K562 (cell line): Measurements from ENCODE around the gene GPR3.

Source experiments
- EP300 ChIP-seq: IDR thresholded peaks from 2 replicates; pipeline ENCODE4 v1.6.1; 2012; ENCODE audit warnings: low read length, improper control_type of control experiment
- FOXJ2 ChIP-seq: fragments of 200-800 bp; sonication (Bioruptor generic); IDR thresholded peaks from 2 replicates; pipeline ENCODE4 v1.6.1; 2016; ENCODE audit warnings: missing genetic modification characterization, missing compliant biosample characterization
- NONO ChIP-seq, 2 experiments: fragments of 200-400 bp in 1 of 2; fragments of 450-650 bp in 1 of 2; formaldehyde crosslinking in 1 of 2; IDR thresholded peaks; 2 replicates each; pipeline ENCODE4 v1.6.1; 2017; ENCODE audit warnings: low read depth in 2 of 2, mild to moderate bottlenecking in 2 of 2, moderate library complexity in 2 of 2, low read length in 1 of 2
- NR2C2 ChIP-seq, 2 experiments: fragments of 200-800 bp in 1 of 2; sonication (Bioruptor generic) in 1 of 2; sonication (generic) in 1 of 2; formaldehyde crosslinking in 1 of 2; IDR thresholded peaks; 2 replicates each; pipeline versions ENCODE4 v1.6.1 to v1.8.0; 2016 to 2022; ENCODE audit warnings: mild to moderate bottlenecking in 1 of 2, missing compliant biosample characterization in 1 of 2, missing genetic modification characterization in 1 of 2, missing genetic modification reagents in 1 of 2
- SMARCA4 ChIP-seq: fragments of 450-650 bp; IDR thresholded peaks from 2 replicates; pipeline ENCODE4 v1.6.1; 2016
- SMC3 ChIP-seq: conservative IDR thresholded peaks from 2 replicates; pipeline ENCODE4 v1.6.1; 2011; ENCODE audit warnings: low read depth, low read length, improper control_type of control experiment; ENCODE audit not compliant: insufficient read depth
- TF ChIP-seq, protein P1 (sequence below), 3 experiments: IDR thresholded peaks in 2 of 3; conservative IDR thresholded peaks in 1 of 3; 2 replicates each; pipeline ENCODE4 v1.5.1; 2011 to 2012; ENCODE audit warnings: low read length in 3 of 3, mild to moderate bottlenecking in 3 of 3, control low read depth in 2 of 3, improper control_type of control experiment in 1 of 3, inconsistent platforms in 1 of 3, low read depth in 1 of 3, mixed read lengths in 1 of 3, moderate library complexity in 1 of 3; ENCODE audit not compliant: insufficient read depth in 2 of 3
- TF ChIP-seq, protein P2 (sequence below): fragments of 450-650 bp; IDR thresholded peaks from 2 replicates; pipeline ENCODE4 v1.6.1; 2017; ENCODE audit warnings: antibody characterized with exemption, mild to moderate bottlenecking

DNA sequence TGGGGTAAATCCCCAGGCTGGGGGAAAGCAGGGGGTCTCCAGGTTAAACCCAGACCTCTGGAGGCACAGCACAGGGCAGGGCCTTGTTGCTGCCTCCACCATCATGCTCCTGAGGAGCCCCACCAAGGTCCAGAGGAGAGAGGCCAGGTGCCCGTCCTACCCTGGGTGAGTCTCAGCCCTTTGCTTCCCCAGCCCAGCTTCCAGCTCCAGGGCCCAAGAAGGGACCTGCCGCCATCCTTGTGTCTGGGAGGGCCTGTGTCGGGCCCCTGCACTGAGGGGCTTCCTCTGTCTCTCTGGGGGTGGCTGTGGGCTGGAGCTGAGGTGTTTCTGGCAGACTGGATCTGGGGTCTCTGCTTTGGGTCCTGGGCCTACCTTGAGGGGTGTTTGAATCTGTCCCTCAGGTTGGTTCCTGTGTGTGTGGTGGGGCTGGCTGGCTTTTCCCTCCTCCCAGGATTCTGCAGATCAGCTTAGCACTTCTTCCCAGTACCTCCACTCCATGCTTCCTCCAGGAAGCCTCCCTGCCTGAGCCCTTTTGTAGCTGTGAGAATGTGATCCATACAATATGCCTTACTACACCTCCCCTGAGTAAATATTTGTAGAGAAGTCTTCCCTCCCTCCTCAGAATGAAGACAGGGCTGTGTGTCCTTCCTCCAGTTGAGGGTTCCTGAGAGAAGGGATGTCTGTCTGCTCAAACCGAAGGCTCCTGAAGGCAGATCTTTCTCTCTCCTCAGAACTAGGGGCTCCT, 6.2 kb downstream of the GPR3 start:
- TF ChIP-seq SMARCA4 (no peak), EP300 (no peak), NR2C2 (CRISPR knock-in tag; IDR thresholded peaks at IDR 0.05) (no peak), NR2C2 (tag; IDR thresholded peaks at IDR 0.05) (no peak), FOXJ2 (tag) (no peak), SMC3 (no peak), NONO (IDR thresholded peaks at IDR 0.05; ENCODE audit: low read depth in 2 of 2, low read length in 1 of 2) (no peak)
- TF ChIP-seq, protein P1, sequence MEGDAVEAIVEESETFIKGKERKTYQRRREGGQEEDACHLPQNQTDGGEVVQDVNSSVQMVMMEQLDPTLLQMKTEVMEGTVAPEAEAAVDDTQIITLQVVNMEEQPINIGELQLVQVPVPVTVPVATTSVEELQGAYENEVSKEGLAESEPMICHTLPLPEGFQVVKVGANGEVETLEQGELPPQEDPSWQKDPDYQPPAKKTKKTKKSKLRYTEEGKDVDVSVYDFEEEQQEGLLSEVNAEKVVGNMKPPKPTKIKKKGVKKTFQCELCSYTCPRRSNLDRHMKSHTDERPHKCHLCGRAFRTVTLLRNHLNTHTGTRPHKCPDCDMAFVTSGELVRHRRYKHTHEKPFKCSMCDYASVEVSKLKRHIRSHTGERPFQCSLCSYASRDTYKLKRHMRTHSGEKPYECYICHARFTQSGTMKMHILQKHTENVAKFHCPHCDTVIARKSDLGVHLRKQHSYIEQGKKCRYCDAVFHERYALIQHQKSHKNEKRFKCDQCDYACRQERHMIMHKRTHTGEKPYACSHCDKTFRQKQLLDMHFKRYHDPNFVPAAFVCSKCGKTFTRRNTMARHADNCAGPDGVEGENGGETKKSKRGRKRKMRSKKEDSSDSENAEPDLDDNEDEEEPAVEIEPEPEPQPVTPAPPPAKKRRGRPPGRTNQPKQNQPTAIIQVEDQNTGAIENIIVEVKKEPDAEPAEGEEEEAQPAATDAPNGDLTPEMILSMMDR (IDR thresholded peaks at IDR 0.05 in 2 of 3, conservative IDR thresholded peaks at IDR 0.05 in 1 of 3; ENCODE audit: insufficient read depth in 2 of 3, low read depth in 1 of 3, low read length in 3 of 3) = no peak
- TF ChIP-seq, protein P2, sequence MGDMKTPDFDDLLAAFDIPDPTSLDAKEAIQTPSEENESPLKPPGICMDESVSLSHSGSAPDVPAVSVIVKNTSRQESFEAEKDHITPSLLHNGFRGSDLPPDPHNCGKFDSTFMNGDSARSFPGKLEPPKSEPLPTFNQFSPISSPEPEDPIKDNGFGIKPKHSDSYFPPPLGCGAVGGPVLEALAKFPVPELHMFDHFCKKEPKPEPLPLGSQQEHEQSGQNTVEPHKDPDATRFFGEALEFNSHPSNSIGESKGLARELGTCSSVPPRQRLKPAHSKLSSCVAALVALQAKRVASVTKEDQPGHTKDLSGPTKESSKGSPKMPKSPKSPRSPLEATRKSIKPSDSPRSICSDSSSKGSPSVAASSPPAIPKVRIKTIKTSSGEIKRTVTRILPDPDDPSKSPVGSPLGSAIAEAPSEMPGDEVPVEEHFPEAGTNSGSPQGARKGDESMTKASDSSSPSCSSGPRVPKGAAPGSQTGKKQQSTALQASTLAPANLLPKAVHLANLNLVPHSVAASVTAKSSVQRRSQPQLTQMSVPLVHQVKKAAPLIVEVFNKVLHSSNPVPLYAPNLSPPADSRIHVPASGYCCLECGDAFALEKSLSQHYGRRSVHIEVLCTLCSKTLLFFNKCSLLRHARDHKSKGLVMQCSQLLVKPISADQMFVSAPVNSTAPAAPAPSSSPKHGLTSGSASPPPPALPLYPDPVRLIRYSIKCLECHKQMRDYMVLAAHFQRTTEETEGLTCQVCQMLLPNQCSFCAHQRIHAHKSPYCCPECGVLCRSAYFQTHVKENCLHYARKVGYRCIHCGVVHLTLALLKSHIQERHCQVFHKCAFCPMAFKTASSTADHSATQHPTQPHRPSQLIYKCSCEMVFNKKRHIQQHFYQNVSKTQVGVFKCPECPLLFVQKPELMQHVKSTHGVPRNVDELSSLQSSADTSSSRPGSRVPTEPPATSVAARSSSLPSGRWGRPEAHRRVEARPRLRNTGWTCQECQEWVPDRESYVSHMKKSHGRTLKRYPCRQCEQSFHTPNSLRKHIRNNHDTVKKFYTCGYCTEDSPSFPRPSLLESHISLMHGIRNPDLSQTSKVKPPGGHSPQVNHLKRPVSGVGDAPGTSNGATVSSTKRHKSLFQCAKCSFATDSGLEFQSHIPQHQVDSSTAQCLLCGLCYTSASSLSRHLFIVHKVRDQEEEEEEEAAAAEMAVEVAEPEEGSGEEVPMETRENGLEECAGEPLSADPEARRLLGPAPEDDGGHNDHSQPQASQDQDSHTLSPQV = no peak
